ENCODE measurements around the gene FAM171A1.
A peak's percentile ranks its signal among the peaks of the same experiment; 100 is the strongest.

GRCh38 chr10:15262036-15262713 is 108.9 kb downstream of the FAM171A1 start:
- no peak for TF ChIP-seq EZH2phosphoT487 (IDR thresholded peaks at IDR 0.05; ENCODE audit: low read depth)
- TF ChIP-seq CTCF (IDR thresholded peaks at IDR 0.05; ENCODE audit: low read depth, low read length): peak; percentile 47

Data from OCI-LY3 (cell line).